HG02642 (cell line): ENCODE data around the gene CTDSP2.
A peak's percentile ranks its signal among the peaks of the same experiment; 100 is the strongest.
"Not testable (repeated sequence)": the region's sequence is repeated elsewhere in the genome, so short reads cannot be mapped to it uniquely, and the experiment has no call there.

ENCODE experiments used
- ATAC-seq: cut with Tn5 transposase; IDR thresholded peaks from one replicate; pipeline ENCODE4 v1.9.1; 2021; ENCODE audit warnings: mild to moderate bottlenecking; ENCODE audit not compliant: unreplicated experiment, poor library complexity

Gene CTDSP2

GRCh38 chr12:57793920-57794319, 52.6 kb downstream of the CTDSP2 start:
- ATAC-seq = no peak

- ATAC-seq = no peak
These were observed 62.7 kb downstream of the CTDSP2 start for GRCh38 chr12:57783861-57784260.

DNA sequence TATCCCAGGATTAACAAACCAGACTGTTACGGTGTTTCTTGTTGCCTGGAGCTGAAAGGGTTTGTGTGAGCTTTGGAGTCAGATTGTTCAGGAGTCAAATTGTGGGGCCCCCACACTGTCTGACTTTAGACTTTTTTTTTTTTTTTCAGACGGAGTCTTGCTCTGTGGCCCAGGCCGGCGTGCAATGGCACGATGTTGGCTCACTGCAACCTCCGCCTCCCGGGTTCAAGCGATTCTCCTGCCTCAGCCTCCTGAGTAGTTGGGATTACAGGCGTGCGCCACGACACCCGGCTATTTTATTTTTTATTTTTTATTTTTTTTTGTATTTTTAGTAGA, 63.1 kb downstream of the CTDSP2 start:
- ATAC-seq = no peak

GRCh38 chr12:57782608-57783465, 63.7 kb downstream of the CTDSP2 start, which contains the start of gene TSFM:
TSS of gene TSFM (plus strand) at chr12:57782787. CDS start at chr12:57782802, 15 bp downstream.
- peak; percentile 83 for ATAC-seq

DNA sequence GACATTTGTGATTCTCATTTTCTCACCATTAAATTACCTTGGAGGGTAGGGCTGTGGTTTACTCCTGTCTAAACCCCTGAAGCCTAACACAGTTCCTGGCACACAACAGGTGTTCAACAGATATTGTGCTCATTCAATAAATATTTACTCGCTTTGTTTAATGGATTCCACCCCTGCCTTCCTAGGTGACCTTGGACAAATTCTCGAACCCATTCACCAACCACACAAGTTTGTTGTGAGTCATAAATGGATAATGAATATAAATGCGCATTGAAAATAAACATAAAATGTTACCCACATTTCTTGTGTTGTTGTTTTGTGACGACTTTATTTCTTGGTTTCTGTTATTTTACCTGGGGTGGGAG, 64.3 kb downstream of the CTDSP2 start:
- no peak for ATAC-seq

DNA sequence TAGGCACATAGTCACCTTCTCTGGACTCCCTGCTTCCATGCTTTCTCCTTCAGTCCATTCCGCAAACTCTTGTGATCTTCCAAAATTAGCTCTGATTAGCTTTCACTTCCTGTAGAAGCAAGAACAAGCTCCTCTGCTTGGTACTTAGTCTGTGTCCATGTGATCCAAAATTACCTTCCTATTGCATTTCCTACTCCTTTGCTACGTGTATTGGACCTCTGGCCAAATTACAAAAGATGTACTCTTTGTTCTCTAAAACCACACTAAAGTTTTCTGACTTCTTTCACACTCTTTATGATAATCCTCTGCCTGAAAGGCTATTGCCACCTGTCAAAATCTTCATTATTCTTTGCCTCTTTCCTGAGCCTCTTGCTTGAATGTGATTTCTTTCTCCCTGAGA, 64.7 kb downstream of the CTDSP2 start:
- no peak for ATAC-seq

DNA sequence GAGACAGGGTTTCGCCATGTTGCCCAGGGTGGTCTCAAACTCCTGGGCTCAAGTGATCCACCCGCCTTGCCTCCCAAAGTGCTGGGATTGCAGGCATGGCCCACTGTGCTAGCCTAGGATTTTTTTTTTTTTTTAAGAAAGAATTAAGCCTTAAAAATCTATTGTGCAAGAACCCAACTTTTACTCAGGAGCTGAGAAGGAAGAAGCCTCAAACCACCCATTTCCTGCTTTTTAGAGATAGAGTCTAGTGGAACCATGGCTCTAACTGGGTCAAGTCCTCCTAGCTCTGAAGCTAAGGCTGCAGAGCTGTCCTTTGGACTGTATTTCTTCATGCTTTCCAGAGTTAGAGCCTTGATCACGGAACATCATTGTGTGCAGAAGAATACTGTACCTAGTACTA, 65.3 kb downstream of the CTDSP2 start:
- no peak for ATAC-seq

DNA sequence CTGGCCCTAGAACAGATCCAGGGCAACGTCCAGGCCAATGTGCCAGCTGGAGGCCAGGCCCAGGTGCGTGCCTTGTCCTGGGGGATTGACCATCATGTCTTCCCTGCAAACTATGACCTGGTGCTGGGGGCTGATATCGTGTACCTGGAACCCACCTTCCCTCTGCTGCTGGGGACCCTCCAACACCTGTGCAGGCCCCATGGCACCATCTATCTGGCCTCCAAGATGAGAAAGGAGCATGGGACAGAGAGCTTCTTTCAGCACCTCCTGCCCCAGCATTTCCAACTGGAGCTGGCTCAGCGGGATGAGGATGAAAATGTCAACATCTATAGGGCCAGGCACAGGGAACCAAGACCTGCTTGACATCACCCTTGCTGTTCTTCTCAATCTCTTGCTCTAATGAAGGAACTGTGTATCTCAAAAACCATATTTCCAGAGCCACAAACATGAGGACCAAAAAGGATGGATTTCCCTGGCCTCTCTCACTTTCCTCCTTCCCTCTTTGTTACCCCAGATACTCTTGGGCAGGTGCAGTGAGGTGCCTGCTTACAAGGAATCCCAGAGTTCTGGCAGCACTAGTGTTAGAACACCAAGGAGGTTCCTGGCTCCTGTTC, 66.1 kb downstream of the CTDSP2 start:
- ATAC-seq = no peak

DNA sequence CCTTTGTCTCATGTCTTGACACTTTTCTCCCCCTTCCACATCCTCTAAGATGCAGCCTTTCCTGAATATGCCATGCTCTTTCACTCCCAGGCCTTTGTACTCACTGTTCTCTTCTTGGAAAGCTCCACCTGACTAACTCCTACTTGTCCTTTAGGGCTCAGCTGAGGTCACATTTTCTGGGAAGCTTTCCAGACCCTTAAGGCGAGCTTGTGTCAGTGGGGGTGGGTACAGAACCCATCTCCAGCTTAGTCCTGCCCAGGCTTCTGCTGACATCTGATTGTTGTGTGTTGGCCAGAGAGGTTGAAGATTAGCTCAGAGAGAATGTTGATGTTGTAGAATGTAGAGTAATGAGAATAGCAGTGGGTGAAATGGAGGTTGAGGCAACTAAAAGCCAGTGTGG, 66.8 kb downstream of the CTDSP2 start:
- ATAC-seq = no peak

DNA sequence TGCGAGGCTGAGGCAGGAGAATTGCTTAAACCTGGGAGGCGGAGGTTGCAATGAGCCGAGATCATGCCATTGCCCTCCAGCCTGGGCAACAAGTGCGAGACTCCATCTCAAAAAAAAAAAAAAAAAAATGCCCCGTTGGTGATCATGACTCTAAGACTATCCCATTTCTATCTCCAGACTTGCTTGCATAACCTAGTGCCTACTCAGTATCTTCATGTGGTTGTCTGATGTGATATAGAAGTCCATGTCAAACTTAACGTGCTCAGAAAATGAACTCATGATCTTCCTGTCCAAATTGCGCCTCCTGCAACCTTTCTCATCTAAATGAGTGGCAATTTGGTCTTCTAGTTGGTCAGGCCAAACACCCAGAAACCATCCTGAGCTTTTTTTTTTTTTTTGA, 68.6 kb downstream of the CTDSP2 start:
- ATAC-seq = no peak

- no peak for ATAC-seq
These were observed 69.2 kb downstream of the CTDSP2 start for GRCh38 chr12:57777367-57777766.

GRCh38 chr12:57776247-57776587, 70.3 kb downstream of the CTDSP2 start:
- no peak for ATAC-seq

GRCh38 chr12:57775563-57776246, 70.8 kb downstream of the CTDSP2 start:
- no peak for ATAC-seq

DNA sequence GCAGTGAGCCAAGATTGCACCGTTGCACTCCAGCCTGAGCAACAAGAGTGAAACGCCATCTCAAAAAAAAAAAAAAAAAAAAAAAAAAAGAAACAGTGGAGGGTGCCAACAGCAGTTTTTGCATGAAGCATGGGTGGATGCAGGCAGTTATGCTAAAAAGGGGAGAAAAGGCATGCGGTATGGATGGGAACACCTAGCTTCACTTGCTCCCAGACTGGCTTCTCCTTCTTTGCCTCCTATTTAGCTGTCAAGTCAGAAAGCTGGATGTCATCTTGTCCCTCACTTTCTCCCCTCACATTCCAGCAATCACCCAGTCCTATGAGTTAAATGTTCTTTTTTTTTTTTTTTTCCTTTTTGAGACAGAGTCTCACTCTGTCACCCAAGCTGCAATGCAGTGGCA, 71.5 kb downstream of the CTDSP2 start:
- ATAC-seq = no peak

GRCh38 chr12:57774634-57775033, 71.9 kb downstream of the CTDSP2 start:
- not testable (repeated sequence) for ATAC-seq

DNA sequence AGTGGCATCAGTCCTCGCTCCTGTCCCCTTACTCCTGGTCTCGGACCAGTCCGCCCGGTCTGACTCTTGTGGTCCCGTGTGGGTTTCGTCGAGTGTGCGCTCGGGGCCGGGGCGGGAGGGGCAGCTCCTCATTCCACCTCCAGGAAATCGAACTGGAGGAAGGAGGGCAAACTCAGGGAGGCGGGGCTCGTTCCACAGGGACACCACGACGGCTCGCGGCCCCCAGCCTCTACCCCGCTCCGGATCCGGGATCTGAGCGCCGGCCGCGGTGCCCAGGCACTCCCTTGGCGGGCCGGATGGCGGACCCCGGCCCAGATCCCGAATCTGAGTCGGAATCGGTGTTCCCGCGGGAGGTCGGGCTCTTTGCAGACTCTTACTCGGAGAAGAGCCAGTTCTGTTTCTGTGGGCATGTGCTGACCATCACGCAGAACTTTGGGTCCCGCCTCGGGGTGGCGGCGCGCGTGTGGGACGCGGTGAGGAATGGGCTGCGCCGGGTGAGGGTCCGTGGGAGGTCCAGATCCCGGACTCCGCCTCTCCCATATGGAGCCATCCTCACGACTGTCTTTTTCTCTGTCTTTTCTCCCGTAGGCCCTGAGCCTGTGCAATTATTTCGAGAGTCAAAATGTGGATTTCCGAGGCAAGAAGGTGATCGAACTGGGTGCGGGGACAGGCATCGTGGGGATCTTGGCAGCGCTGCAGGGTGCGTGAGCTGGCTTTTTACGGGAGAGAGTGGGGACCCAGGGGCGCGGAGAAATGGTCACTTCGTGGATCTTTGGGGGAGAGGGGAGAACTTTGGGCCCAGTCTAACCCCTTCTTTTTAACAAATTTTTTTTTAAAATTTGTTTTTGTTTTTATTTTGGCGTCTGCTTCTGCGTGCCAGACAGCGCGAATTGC, 73.9 kb downstream of the CTDSP2 start, which contains the start of gene EEF1AKMT3:
TSS of gene EEF1AKMT3 (plus strand) at position 186 of the 894 bp plus-strand sequence. CDS start at position 297, 111 bp downstream.
- ATAC-seq = peak; percentile 39

DNA sequence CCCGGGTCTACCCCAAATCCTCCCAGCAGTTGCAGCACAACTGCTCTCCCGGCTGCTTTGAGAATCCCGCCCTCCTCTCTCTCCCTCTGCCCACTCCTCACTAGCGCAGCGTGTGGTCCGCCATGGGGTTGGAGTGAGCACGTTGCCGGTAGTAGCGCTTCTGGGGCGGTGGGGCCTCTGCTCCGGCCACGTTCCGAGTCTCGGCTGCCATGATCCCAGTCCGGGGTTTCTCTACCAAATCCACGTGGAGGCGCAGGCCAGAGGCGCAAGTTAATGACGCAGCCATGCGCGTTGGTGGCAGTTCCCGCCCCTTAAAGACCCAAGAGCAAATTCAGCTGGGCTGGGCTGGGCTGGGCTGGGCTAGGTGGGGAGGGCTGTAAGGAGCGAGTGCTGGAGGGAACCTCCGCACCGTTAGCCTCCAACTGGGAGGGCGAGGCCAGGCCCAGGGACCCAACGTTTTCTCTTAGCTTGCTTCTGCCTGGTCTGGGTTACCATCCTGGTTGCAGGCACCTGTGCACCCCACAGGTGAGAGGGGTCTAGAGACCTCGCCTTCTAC, 74.6 kb downstream of the CTDSP2 start, which contains the start of gene METTL1:
TSS of gene METTL1 (minus strand) at position 233 of the 556 bp plus-strand sequence. CDS start at position 211, 22 bp downstream.
- ATAC-seq = peak; percentile 84

DNA sequence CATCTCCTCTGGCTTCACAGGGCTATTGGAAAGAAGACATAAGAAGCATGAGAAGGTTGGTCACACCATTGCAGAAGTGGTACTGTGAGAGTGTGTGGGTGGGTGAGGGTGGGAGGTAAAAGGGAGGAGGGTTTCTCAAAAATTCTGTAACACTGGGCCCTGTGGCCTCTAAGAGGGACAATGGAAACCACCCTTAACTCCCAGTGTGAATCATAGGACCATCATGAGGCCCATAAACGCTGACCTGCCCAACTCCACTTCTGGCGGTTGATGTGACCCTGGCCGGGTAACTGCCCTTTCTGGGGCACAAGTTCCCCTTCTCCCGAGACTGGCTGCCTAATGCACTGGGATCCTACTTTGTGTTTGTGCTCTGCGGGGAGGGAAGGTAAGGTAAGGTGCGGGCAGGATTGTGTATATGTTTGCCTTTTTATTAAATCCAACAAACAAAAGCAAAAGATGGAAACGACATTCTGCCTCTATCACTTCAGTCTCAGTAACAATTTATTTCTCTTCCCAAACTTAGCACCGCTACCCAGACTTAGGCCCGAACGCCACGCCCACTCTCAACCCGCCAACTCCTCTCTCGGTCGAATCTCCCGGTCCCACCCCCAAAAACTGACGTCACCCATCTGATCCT, 75.2 kb downstream of the CTDSP2 start:
- ATAC-seq = peak; percentile 70

- ATAC-seq = no peak
These were observed 75.8 kb downstream of the CTDSP2 start for GRCh38 chr12:57770734-57771133.
